ENCODE data around the gene KSR1.
"Not testable (repeated sequence)": the region's sequence is repeated elsewhere in the genome, so short reads cannot be mapped to it uniquely, and the experiment has no call there.

KSR1 gene

GRCh38 chr17:27609611-27610303, 153.5 kb downstream of the KSR1 start:
- no peak for DNase-seq (ENCODE audit: low spot score)

DNA sequence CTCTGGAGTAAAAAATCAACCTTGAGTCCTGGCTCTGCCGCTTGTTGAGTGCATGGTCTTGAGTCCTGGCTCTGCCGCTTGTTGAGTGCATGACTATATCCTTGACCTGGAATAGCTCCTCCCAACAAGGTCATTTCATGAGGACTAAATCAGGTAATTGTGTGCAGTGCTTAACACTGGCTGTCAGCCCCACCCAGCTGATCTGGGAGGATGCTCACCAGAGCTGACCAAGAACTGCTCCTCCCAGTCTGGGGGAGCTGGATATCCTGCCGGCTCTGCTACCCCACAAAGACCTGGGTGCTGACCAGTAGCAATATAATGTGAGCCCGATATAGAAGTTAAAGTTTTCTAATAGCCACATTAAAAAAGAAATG, 154.0 kb downstream of the KSR1 start:
- no peak for DNase-seq (ENCODE audit: low spot score)

- DNase-seq (ENCODE audit: low spot score): no peak
Measured at GRCh38 chr17:27612160-27612770, 156.0 kb downstream of the KSR1 start.

DNA sequence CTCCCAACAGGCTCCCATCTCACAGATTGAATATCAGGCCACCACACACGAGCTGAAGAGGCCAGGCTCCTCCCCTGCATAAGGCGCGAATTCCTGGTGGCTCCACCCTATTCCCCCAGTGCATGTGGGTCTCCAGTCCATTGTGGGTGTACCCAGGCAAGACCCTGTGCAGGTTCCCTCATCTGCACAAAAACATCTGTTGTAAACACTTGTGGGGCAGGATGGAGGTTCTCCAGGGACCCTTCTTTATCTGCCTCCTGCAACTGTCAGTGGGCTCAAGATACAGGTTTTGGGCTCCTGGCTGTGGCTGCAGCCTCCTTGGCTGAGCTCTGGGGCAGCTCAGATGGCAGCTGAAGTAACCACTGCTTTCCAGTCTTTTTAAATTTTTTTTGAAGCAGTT, 157.2 kb downstream of the KSR1 start:
- no peak for DNase-seq (ENCODE audit: low spot score)

GRCh38 chr17:27615121-27615520, 158.9 kb downstream of the KSR1 start:
- DNase-seq (ENCODE audit: low spot score): no peak

GRCh38 chr17:27616414-27616813, 160.2 kb downstream of the KSR1 start:
- DNase-seq (ENCODE audit: low spot score): no peak

DNA sequence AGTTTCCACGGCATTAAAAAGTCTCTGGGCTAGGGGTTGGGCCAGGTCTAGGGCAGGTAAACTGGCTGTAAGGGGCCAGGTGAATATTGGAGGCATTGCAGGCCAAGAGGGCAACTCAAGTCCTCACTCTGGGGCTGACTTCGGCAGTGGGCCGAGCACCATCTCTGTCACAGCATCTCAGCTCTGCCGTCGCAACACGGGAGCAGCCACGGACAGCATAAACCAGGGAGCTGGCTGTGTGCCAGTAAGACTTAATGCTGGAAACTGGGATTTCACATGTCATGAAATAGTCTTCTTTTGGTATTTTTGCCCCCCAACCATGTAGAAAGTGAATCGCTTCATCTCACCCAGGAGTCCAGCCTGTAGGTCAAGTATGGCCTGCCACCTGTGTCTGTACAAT, 162.2 kb downstream of the KSR1 start:
- DNase-seq (ENCODE audit: low spot score): no peak

DNA sequence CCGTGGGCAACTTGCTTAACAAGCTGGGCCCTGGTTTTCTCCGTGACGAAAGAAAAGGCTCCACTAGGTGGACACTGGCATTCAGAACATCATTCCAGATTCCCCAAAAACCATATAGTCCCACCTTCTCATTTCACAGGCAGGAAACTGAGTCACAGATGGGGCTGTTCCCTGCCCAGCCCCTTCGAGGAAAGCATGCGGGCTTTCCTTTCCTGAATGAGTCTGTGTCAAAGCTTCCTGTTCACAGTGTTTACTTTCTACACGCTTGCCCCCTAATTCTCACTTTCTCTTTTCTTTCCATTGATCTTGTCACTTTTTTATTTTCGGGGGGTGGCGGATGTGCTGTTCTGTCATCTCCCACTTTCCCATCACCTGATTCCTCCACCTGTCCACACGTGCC, 164.5 kb downstream of the KSR1 start:
- no peak for DNase-seq (ENCODE audit: low spot score)

- no peak for DNase-seq (ENCODE audit: low spot score)
Measured at GRCh38 chr17:27621536-27621935, 165.3 kb downstream of the KSR1 start.

- DNase-seq (ENCODE audit: low spot score): no peak
Measured at GRCh38 chr17:27621942-27622559, 165.8 kb downstream of the KSR1 start.

GRCh38 chr17:27622986-27623385, 166.7 kb downstream of the KSR1 start:
- DNase-seq (ENCODE audit: low spot score): no peak

DNA sequence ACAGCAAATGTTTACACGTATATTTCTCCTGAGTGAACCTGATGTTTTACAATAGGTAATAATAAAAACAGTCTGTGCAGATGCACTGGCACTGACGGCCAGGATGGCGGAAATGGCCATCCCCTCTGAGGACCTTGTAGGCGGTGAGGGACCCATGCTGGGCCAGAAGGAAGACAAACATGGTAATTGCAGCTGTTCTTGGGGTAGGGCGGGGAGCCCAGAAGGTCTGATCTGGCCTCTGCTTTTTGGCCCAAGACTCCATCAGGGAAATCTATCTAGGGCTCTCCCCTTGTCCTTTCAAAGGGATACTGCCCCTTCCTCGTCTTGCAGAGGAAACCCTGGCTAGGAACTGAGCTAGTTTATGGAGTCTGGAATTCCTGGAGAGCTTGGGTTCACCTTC, 167.4 kb downstream of the KSR1 start:
- no peak for DNase-seq (ENCODE audit: low spot score)

DNA sequence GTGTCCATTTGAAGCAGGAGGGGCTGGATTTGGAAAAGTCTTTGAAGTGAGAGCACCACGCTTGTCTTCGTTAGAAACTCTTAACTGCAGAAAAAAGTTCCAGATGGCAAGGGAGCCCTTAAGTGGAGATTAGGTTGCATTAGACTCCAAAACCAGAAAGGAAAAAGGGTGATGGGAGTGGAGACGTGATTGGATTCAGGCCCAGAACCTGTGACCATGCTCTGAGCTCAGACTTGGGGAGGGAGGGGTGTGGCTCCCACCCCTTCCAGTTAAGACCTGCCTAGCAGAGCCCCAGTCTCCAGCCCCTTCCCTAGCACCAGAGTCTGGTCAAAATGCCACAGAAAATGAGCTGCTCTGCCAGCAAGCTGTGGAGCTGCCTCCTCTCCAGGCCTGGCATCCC, 168.3 kb downstream of the KSR1 start:
- DNase-seq (ENCODE audit: low spot score): no peak

DNA sequence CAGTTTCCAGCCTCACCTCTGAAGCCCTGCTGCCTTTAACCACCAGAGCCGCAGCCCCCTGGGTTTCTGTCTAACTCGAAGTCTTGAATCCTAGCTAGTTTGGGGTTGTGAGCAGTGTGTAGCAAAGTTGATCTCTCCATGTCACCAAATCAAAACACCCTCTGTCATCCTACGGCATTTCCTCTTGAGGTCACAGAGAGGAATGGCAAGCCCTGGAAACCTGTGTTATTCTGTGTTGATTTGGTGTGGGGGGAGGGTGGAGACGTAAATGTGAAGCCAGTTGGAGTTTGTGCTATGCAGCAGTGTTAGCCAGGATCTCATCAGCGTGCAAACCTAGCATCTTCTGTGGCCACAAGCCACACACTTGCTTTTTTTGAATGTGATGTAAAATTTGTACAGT, 169.6 kb downstream of the KSR1 start:
- no peak for DNase-seq (ENCODE audit: low spot score)

DNA sequence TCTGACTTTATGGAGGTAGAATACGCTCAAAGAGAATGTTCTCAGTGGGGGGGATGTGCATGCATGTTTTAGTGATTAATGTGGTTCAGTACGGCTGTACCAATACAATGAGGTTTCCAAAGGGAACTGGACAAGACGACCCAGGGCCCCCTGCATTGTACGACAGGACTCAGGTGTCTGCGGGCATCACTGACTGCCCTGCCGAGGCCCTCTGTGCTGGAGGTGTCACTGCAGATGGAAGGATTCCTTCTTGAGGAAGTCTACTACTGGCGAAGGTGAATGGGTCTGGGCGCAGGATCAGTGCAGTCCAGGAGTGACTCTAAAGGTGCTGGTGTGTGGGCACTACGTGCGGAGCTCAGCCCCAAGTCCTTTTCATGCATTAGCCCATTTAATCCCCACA, 171.3 kb downstream of the KSR1 start:
- no peak for DNase-seq (ENCODE audit: low spot score)

DNA sequence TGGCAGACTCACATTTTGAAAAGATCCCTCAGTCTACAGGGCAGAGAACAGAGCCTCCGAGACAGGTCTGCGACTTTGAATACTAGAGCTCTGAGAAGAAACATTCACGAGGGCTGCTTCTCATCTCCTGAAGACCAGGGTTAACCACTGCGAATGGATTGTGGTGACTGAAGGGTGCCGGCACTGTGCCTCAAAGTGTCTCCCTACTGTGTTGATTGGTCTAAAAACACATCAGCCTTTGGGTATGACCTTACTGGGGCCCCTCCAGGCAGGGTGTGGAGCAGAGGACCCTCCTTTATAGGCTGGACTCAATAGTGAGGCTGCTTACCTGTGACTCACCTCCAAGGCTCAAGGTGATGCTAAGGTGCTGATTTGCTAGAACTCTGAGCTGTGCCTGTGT, 172.1 kb downstream of the KSR1 start:
- DNase-seq (ENCODE audit: low spot score): no peak

DNA sequence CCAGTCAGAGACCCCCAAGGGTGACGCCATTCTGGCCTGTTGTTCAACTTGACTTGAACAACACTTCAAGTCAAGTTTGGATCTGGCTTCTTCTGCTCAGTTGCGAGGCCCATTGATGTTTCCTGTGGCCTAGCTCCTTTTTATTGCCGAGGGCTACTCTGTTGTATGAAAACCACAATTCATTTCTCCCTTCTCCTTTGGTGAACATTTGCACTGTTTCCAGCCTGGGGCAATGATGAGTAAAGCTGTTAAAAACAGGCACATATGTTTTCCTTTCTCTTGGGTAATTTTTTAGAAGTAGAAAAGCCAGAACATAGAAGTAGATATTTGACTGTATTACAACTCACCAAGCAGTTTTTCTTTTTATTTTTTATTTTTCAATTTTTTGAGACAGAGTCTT, 173.0 kb downstream of the KSR1 start:
- DNase-seq (ENCODE audit: low spot score): not testable (repeated sequence)

DNA sequence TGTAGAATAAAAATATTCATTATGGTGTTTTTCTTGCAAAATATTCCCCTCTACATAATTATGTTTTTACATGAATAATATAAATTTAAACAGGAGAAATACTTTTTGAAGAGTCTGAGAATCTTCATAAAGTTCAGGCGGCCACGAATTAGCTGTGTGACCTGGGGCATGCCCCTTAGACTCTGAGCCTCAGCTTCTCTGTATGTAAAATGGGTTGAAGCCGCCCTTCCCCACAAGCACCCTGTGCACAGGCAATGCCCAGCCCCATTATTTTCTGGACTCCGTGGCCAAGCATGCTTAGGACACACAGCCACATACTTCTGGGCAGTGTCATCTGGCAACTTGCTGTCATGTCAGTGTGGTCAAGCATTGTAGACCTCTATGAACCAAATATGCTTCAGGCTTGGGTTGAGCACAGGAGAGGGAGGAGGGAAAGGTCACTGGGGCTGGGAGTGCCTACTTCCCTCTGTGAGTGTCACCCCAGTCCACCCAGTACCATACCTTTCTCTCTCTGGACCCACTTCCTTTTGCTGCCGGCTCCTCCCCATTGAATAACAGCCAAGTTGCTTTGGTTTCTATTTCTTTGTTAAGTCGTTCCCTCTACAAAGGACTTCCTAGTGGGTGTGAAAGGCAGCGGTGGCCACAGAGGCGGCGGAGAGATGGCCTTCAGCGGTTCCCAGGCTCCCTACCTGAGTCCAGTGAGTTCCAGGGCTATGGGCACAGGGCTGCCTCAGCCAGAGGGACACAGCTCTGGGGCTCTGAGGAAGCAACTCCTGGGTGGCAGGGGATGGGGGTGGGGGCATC, 174.6 kb downstream of the KSR1 start, which contains the start of gene LGALS9:
Gene LGALS9, plus strand, starts transcription at position 582 of the 804 bp plus-strand sequence. Its CDS starts 78 bp downstream, at position 660.
- no peak for DNase-seq (ENCODE audit: low spot score)

GRCh38 chr17:27631411-27631760, 175.1 kb downstream of the KSR1 start:
- DNase-seq (ENCODE audit: low spot score): no peak

- DNase-seq (ENCODE audit: low spot score): no peak
Measured at GRCh38 chr17:27631897-27632725, 175.9 kb downstream of the KSR1 start.

DNA sequence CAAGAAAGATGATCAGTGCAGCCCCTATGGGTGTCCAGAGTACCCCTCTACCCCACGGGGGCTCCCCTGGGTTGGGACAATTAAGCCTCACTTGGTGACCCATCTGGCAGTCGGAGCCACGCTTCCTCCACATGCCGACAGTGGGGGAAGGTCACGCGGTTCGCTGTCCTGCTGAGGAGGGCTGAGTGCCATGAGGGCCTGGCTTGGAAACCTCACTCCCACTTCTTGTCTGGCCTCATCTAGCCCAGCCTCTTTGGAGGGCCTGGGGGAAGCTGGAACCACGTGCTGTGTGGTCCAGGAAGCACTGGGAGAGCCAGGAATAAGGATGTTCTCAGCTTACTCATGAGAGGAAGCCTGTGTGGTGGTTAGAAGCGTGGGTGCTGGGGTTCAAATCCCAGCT, 176.5 kb downstream of the KSR1 start:
- DNase-seq (ENCODE audit: low spot score): not testable (repeated sequence)
